K562 (cell line): ENCODE measurements around the gene ZNF264. TPM values are rescaled to one million over a fixed set of nuclear protein-coding genes. Genes with fewer than 3 reads are reported as not detected.
A peak's percentile ranks its signal among the peaks of the same experiment; 100 is the strongest.

ENCODE experiments used
- ADNP ChIP-seq: fragments of 200-800 bp; sonication (Bioruptor generic); IDR thresholded peaks from 2 replicates; pipeline ENCODE4 v1.6.1; 2016; ENCODE audit warnings: missing genetic modification characterization, missing compliant biosample characterization
- ARID2 ChIP-seq: fragments of 450-650 bp; IDR thresholded peaks from 2 replicates; pipeline ENCODE4 v1.6.1; 2017; ENCODE audit warnings: antibody characterized with exemption, mild to moderate bottlenecking
- ATF7 ChIP-seq: fragments of 450-650 bp; IDR thresholded peaks from 2 replicates; pipeline ENCODE4 v1.7.1; 2014; ENCODE audit warnings: mild to moderate bottlenecking, moderate library complexity
- CBX8 ChIP-seq: fragments of 200-600 bp; sonication (generic); IDR thresholded peaks from 2 replicates; pipeline ENCODE4 v1.6.1; 2012; ENCODE audit warnings: borderline replicate concordance, mixed run types, low read depth, mild to moderate bottlenecking, moderate library complexity, mixed read lengths, low read length, control low read depth, inconsistent platforms; ENCODE audit not compliant: poor library complexity, severe bottlenecking; ENCODE audit errors: extremely low read depth
- CHCHD3 ChIP-seq: fragments of 250-450 bp; sonication (Bioruptor Pico); IDR thresholded peaks from 2 replicates; pipeline ENCODE4 v2.1.2; 2022; ENCODE audit warnings: mild to moderate bottlenecking
- EGR1 ChIP-seq: fragments of 450-650 bp; conservative IDR thresholded peaks from 2 replicates; pipeline ENCODE4 v1.6.1; 2017; ENCODE audit warnings: mild to moderate bottlenecking
- ETV5 ChIP-seq: sonication (generic); formaldehyde crosslinking; IDR thresholded peaks from 2 replicates; pipeline ENCODE4 v1.4.0; 2020; ENCODE audit warnings: low read depth, mild to moderate bottlenecking, missing genetic modification reagents
- FOS ChIP-seq: IDR thresholded peaks from 3 replicates; pipeline ENCODE4 v1.6.1; 2011; ENCODE audit not compliant: insufficient read length; ENCODE audit errors: extremely low read depth
- GABPB1 ChIP-seq: sonication (generic); formaldehyde crosslinking; IDR thresholded peaks from 2 replicates; pipeline ENCODE4 v1.8.0; 2022; ENCODE audit warnings: mild to moderate bottlenecking, missing genetic modification reagents
- MTA1 ChIP-seq: fragments of 450-650 bp; IDR thresholded peaks from 2 replicates; pipeline ENCODE4 v1.6.1; 2017; ENCODE audit warnings: borderline replicate concordance
- MYBL2 ChIP-seq, 2 experiments: fragments of 450-650 bp in 1 of 2; sonication (generic) in 1 of 2; formaldehyde crosslinking in 1 of 2; IDR thresholded peaks; 2 replicates each; pipeline versions ENCODE4 v1.6.1 to v1.8.1; 2017 to 2022; ENCODE audit warnings: borderline replicate concordance in 1 of 2, inconsistent platforms in 1 of 2, low read depth in 1 of 2, mild to moderate bottlenecking in 1 of 2, missing genetic modification reagents in 1 of 2, moderate library complexity in 1 of 2
- NCOA1 ChIP-seq: fragments of 450-650 bp; IDR thresholded peaks from 2 replicates; pipeline ENCODE4 v1.6.1; 2016; ENCODE audit warnings: low read depth
- PHF20 ChIP-seq: fragments of 450-650 bp; IDR thresholded peaks from 2 replicates; pipeline ENCODE4 v1.6.1; 2018; ENCODE audit not compliant: partially characterized antibody
- SRSF1 ChIP-seq: fragments of 200-400 bp; formaldehyde crosslinking; IDR thresholded peaks from 2 replicates; pipeline ENCODE4 v1.6.1; 2017; ENCODE audit warnings: mild to moderate bottlenecking, low read depth, low read length, moderate library complexity
- SRSF3 ChIP-seq: fragments of 200-400 bp; formaldehyde crosslinking; IDR thresholded peaks from 2 replicates; pipeline ENCODE4 v1.6.1; 2016; ENCODE audit warnings: mild to moderate bottlenecking, low read length, moderate library complexity; ENCODE audit not compliant: insufficient read depth
- TAF1 ChIP-seq: IDR thresholded peaks from 2 replicates; pipeline ENCODE4 v1.6.1; 2011; ENCODE audit warnings: mild to moderate bottlenecking, low read length, moderate library complexity; ENCODE audit not compliant: insufficient read depth, control insufficient read depth, severe bottlenecking; ENCODE audit errors: extremely low read depth
- TAL1 ChIP-seq: fragments of 450-650 bp; IDR thresholded peaks from 2 replicates; pipeline ENCODE4 v1.6.1; 2016; ENCODE audit warnings: mild to moderate bottlenecking
- ZBTB17 ChIP-seq: fragments of 450-650 bp; formaldehyde crosslinking; IDR thresholded peaks from 2 replicates; pipeline ENCODE4 v1.4.0; 2020; ENCODE audit warnings: mild to moderate bottlenecking
- ZFPM2 ChIP-seq: fragments of 250-450 bp; sonication (Bioruptor Pico); IDR thresholded peaks from 2 replicates; pipeline ENCODE4 v1.5.1; 2022; ENCODE audit warnings: mild to moderate bottlenecking
- polyA plus RNA-seq, 8 experiments: library from polyadenylated mRNA; depleted of rRNA in 4 of 8; stranded (reverse) in 5 of 8; unstranded in 3 of 8; fragments of >200 nt; fragmentation: Nextera tagmentation in 2 of 8; fragmentation: Illumina TruSeq in 1 of 8; extraction: Ambion mirVana in 2 of 8; extraction: Trizol in 1 of 8; gene quantifications; 2 replicates each; pipeline versions ENCODE4 v1.2.1 to v1.2.3, GENCODE V29; 2011 to 2014; ENCODE audit warnings: inconsistent platforms in 1 of 8, missing spikeins in 1 of 8
- total RNA-seq, 7 experiments: library from RNA; depleted of rRNA in 6 of 7; stranded (reverse); fragments of >200 nt in 6 of 7; fragmentation: Illumina TruSeq in 2 of 7; extraction: Trizol in 2 of 7; gene quantifications; 2 replicates each; pipeline versions ENCODE4 v1.2.1 to v1.2.3, GENCODE V29; 2011 to 2021; ENCODE audit warnings: low replicate concordance in 1 of 7
- TF ChIP-seq, protein P1 (sequence below): sonication (generic); formaldehyde crosslinking; IDR thresholded peaks from 2 replicates; pipeline ENCODE4 v1.8.1; 2022; ENCODE audit warnings: missing genetic modification reagents
- TF ChIP-seq, protein P2 (sequence below): fragments of 250-450 bp; sonication (Bioruptor Pico); IDR thresholded peaks from 2 replicates; pipeline ENCODE4 v1.8.0; 2022; ENCODE audit warnings: inconsistent platforms
- TF ChIP-seq, protein P3 (sequence below): fragments of 450-650 bp; formaldehyde crosslinking; IDR thresholded peaks from 2 replicates; pipeline ENCODE4 v1.4.0; 2020; ENCODE audit warnings: mild to moderate bottlenecking
- TF ChIP-seq, protein P4 (sequence below): fragments of 250-450 bp; sonication (Bioruptor Pico); IDR thresholded peaks from 2 replicates; pipeline ENCODE4 v1.9.0; 2021; ENCODE audit warnings: mild to moderate bottlenecking

Gene ZNF264
- total and polyA plus RNA-seq, 9 of the 15 experiments (the other 6 are each of a cell fraction or from before 2014, with no cell fraction given) = 0.08 to 7.9 (median 1.3) TPM

DNA sequence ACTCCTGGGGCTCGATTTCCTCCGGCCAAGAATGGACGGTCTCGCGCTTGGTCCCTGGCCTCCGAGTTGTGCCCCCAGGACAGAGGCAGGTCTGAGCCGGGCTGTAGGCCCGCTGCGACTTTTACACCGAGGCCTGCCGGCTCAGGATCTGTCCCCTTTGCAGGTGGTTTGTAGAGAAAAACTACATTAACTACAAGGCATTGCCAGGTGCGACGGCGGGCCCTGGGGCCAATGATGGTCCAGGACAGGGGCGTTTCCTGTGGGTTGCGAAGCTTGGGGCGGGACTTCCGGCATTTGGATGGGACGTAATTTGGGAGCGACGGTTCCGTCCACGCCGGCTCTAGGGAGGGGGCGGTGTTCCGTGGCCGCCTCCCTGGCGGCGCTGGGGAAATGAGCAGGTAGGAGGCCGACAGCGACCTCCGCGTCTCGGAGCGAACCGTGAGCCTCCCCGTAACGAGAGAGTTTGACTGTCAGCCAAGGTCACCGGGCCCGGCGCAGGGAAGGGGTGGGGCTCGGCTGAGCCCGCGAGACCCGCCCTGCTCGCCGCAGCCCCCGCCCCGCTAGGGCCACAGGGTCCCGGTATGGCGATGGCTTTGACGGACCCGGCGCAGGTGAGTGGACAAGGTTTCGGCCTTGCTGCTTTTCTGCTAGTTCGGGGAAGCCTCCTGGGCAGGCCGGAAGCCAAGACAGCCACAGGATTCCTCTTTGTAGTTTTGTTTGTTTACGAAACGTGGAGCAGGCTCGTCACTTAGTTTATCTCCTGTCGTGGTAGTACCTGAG lies 49.2 kb downstream of the ZNF264 start, which contains the start of gene ZNF805 (continued):
- TF ChIP-seq, protein P1, sequence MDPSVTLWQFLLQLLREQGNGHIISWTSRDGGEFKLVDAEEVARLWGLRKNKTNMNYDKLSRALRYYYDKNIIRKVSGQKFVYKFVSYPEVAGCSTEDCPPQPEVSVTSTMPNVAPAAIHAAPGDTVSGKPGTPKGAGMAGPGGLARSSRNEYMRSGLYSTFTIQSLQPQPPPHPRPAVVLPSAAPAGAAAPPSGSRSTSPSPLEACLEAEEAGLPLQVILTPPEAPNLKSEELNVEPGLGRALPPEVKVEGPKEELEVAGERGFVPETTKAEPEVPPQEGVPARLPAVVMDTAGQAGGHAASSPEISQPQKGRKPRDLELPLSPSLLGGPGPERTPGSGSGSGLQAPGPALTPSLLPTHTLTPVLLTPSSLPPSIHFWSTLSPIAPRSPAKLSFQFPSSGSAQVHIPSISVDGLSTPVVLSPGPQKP (CRISPR knock-in tag) = no peak
- TF ChIP-seq ATF7 (peak; percentile 84), TAF1 (peak; percentile 52), ZFPM2 (no peak), SRSF3 (no peak), MYBL2 (IDR thresholded peaks at IDR 0.05; ENCODE audit: low read depth) (no peak), MYBL2 (CRISPR knock-in tag; IDR thresholded peaks at IDR 0.05; ENCODE audit: borderline replicate concordance) (no peak), EGR1 (peak; percentile 82), SRSF1 (peak; percentile 90; the same call in 1 of the 2 replicates), CBX8 (no peak), PHF20 (peak; percentile 94), CHCHD3 (no peak), TAL1 (no peak), FOS (no peak), ADNP (tag) (no peak), ZBTB17 (no peak), MTA1 (peak; percentile 98), ARID2 (no peak), GABPB1 (CRISPR knock-in tag) (peak; percentile 96), NCOA1 (no peak), ETV5 (peak; percentile 51; the same call in 1 of the 2 replicates)
- TF ChIP-seq, protein P2, sequence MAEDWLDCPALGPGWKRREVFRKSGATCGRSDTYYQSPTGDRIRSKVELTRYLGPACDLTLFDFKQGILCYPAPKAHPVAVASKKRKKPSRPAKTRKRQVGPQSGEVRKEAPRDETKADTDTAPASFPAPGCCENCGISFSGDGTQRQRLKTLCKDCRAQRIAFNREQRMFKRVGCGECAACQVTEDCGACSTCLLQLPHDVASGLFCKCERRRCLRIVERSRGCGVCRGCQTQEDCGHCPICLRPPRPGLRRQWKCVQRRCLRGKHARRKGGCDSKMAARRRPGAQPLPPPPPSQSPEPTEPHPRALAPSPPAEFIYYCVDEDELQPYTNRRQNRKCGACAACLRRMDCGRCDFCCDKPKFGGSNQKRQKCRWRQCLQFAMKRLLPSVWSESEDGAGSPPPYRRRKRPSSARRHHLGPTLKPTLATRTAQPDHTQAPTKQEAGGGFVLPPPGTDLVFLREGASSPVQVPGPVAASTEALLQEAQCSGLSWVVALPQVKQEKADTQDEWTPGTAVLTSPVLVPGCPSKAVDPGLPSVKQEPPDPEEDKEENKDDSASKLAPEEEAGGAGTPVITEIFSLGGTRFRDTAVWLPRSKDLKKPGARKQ (CRISPR knock-in tag) = 0 out of 2 replicates have a peak, but pooled peaks have one; percentile 14
- TF ChIP-seq, protein P3, sequence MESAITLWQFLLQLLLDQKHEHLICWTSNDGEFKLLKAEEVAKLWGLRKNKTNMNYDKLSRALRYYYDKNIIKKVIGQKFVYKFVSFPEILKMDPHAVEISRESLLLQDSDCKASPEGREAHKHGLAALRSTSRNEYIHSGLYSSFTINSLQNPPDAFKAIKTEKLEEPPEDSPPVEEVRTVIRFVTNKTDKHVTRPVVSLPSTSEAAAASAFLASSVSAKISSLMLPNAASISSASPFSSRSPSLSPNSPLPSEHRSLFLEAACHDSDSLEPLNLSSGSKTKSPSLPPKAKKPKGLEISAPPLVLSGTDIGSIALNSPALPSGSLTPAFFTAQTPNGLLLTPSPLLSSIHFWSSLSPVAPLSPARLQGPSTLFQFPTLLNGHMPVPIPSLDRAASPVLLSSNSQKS (CRISPR knock-in tag) = no peak
- TF ChIP-seq, protein P4, sequence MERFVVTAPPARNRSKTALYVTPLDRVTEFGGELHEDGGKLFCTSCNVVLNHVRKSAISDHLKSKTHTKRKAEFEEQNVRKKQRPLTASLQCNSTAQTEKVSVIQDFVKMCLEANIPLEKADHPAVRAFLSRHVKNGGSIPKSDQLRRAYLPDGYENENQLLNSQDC (CRISPR knock-in tag) = no peak
